B cell (primary cell): ENCODE data around the gene LEMD1. TPM values are rescaled to one million over a fixed set of nuclear protein-coding genes. Genes with fewer than 3 reads are reported as not detected.

ENCODE experiments used
- ATAC-seq: fragments of 200-7000 bp; cut with Tn5 transposase; one replicate; pipeline ENCODE4 v1.10.0; 2021; ENCODE audit warnings: low read depth, mild to moderate bottlenecking, moderate number of reproducible peaks, moderate library complexity
- CTCF ChIA-PET: fragments of 350-600 bp; sonication (Branson Sonifier 250); formaldehyde crosslinking; loops from one replicate; lab custom pipeline; 2021; ENCODE audit warnings: antibody characterized with exemption, inconsistent platforms; lab: Charles Lee
- POLR2A ChIA-PET: fragments of 350-600 bp; sonication (Branson Sonifier 250); formaldehyde crosslinking; loops from one replicate; lab custom pipeline; 2021; ENCODE audit warnings: antibody characterized with exemption; lab: Charles Lee
- DNase-seq: peaks from one replicate; pipeline ENCODE4 v3.0.0; 2013
- H2AFZ ChIP-seq: 2 replicates; pipeline ENCODE4 v1.6.1; 2012; ENCODE audit warnings: mild to moderate bottlenecking, low read depth, low read length; ENCODE audit not compliant: insufficient read depth, poor library complexity, severe bottlenecking
- H3K27ac ChIP-seq, 2 donors: 1 replicate in 1 of 2; 2 replicates in 1 of 2; pipeline ENCODE4 v1.5.1; 2012 to 2013; ENCODE audit warnings: low read length in 2 of 2, mild to moderate bottlenecking in 2 of 2, moderate library complexity in 1 of 2
- H3K27me3 ChIP-seq, 4 experiments: fragments of 200-600 bp in 1 of 4; sonication (generic) in 1 of 4; replicated peaks in 1 of 4; 1 replicate in 2 of 4; 2 replicates in 2 of 4; pipeline versions ENCODE4 v1.6.1 to v1.7.0; 2013 to 2016; ENCODE audit warnings: low read length in 3 of 4, mild to moderate bottlenecking in 2 of 4, mixed read lengths in 1 of 4, moderate library complexity in 1 of 4; ENCODE audit not compliant: insufficient read depth in 4 of 4, control insufficient read depth in 3 of 4; ENCODE audit errors: control extremely low read depth in 1 of 4
- H3K36me3 ChIP-seq, 2 experiments: replicated peaks in 1 of 2; 1 replicate in 1 of 2; 2 replicates in 1 of 2; pipeline versions ENCODE4 v1.6.1 to v1.7.1; 2013; ENCODE audit warnings: low read length in 1 of 2; ENCODE audit not compliant: insufficient read depth in 2 of 2, control insufficient read depth in 1 of 2; ENCODE audit errors: control extremely low read depth in 1 of 2, extremely low read depth in 1 of 2
- H3K4me1 ChIP-seq, 2 donors: fragments of 200-600 bp in 1 of 2; sonication (generic) in 1 of 2; 1 replicate in 1 of 2; 2 replicates in 1 of 2; pipeline versions ENCODE4 v1.5.1 to v1.6.1; 2013 to 2017; ENCODE audit warnings: low read length in 2 of 2; ENCODE audit not compliant: control insufficient read depth in 2 of 2, insufficient read depth in 2 of 2
- H3K4me2 ChIP-seq: replicated peaks from 2 replicates; pipeline ENCODE3; 2012; ENCODE audit warnings: mild to moderate bottlenecking, low read depth, low read length; ENCODE audit not compliant: poor library complexity, severe bottlenecking
- H3K4me3 ChIP-seq, 5 experiments: fragments of 200-600 bp in 1 of 5; sonication (generic) in 1 of 5; 1 replicate in 3 of 5; 2 replicates in 2 of 5; pipeline versions ENCODE4 v1.5.1 to v1.7.0; 2011 to 2016; ENCODE audit warnings: low read length in 4 of 5, mild to moderate bottlenecking in 4 of 5, low read depth in 2 of 5, control low read depth in 1 of 5, moderate library complexity in 1 of 5; ENCODE audit not compliant: insufficient read depth in 1 of 5; ENCODE audit errors: control extremely low read depth in 1 of 5, extremely low read depth in 1 of 5
- H3K79me2 ChIP-seq: fragments of 200-600 bp; sonication (generic); one replicate; pipeline ENCODE4 v1.6.0; 2016; ENCODE audit warnings: low read length; ENCODE audit not compliant: control insufficient read depth, insufficient read depth
- H3K9ac ChIP-seq: fragments of 200-600 bp; sonication (generic); 2 replicates; pipeline ENCODE4 v1.6.1; 2017; ENCODE audit warnings: mild to moderate bottlenecking, low read length, moderate library complexity
- H3K9me3 ChIP-seq, 3 donors: one replicate each; pipeline versions ENCODE4 v1.6.1 to v1.7.1; 2013; ENCODE audit warnings: low read length in 2 of 3; ENCODE audit not compliant: control insufficient read depth in 2 of 3, insufficient read depth in 1 of 3; ENCODE audit errors: control extremely low read depth in 1 of 3
- H4K20me1 ChIP-seq: 2 replicates; pipeline ENCODE4 v1.6.0; 2012; ENCODE audit warnings: mild to moderate bottlenecking, low read length; ENCODE audit not compliant: insufficient read depth, control insufficient read depth, poor library complexity, severe bottlenecking
- H3K27ac Mint-ChIP-seq: one replicate; pipeline ENCODE4 v1.8.0; 2021; ENCODE audit warnings: mixed read lengths
- H3K27me3 Mint-ChIP-seq: one replicate; pipeline ENCODE4 v1.8.0; 2021; ENCODE audit warnings: mixed read lengths
- H3K4me1 Mint-ChIP-seq: one replicate; pipeline ENCODE4 v1.8.0; 2021; ENCODE audit warnings: mixed read lengths
- H3K4me3 Mint-ChIP-seq: one replicate; pipeline ENCODE4 v1.8.0; 2021; ENCODE audit warnings: mixed read lengths
- H3K9me3 Mint-ChIP-seq: one replicate; pipeline ENCODE4 v1.8.0; 2022; ENCODE audit warnings: mixed read lengths; ENCODE audit not compliant: insufficient read depth
- CTCF ChIP-seq: fragments of 200-600 bp; IDR thresholded peaks from one replicate; pipeline ENCODE4 v1.8.0; 2022; ENCODE audit warnings: antibody characterized with exemption, mild to moderate bottlenecking
- EZH2 ChIP-seq: IDR thresholded peaks from 2 replicates; pipeline ENCODE4 v1.6.1; 2012; ENCODE audit warnings: borderline replicate concordance, low read depth, mild to moderate bottlenecking, moderate library complexity, low read length; ENCODE audit not compliant: insufficient read depth, poor library complexity, severe bottlenecking
- WGBS: methylation state at CpG from one replicate; pipeline ENCODE4 v1.1.5; 2013; ENCODE audit warnings: missing lambda C conversion rate; ENCODE audit not compliant: insufficient coverage; 5-methylcytosine and 5-hydroxymethylcytosine counted together
- intact Hi-C: fragments of 100-400 bp; cut with micrococcal nuclease; formaldehyde crosslinking; loops from one replicate; pipeline ENCODE4 v1.10.0; 2022
- polyA plus RNA-seq: library from polyadenylated mRNA; depleted of rRNA; stranded (reverse); fragments of >200 nt; gene quantifications from 2 replicates; pipeline ENCODE4 v1.2.3, GENCODE V29; 2012
- total RNA-seq, 2 donors: library from RNA; stranded (reverse); fragments of 120-200 nt in 1 of 2; gene quantifications; 1 replicate in 1 of 2; 2 replicates in 1 of 2; pipeline versions ENCODE4 v1.2.3 to v1.2.4, GENCODE V29; 2013 to 2022

Gene LEMD1
- total and polyA plus RNA-seq, 2 donors (not counting 1 experiment from before 2014, with no cell fraction given) = 0.57 TPM; not detected in 1

GRCh38 chr1:205449254-205449749 lies 27.4 kb upstream of the LEMD1 start:
- intact Hi-C loops = no loop called here
- Histone ChIP-seq H3K4me1 (peaks cover 10 to 14% of the 10 kb centered on the region in 2 donors), H3K4me2 (no peak overlapping the region), H3K9me3 (no peaks in the 10 kb centered on the region), H4K20me1 (no peaks in the 10 kb centered on the region), H3K79me2 (no peaks in the 10 kb centered on the region), H3K27ac (no peak overlapping the region), H3K27me3 (peaks cover 0 to 60% (median 26%) of the 10 kb centered on the region in 4 experiments), H3K9ac (no peak overlapping the region), H3K4me3 (no peak overlapping the region), H3K36me3 (no peaks in the 10 kb centered on the region), H2AFZ (no peak overlapping the region)
- Mint-ChIP-seq H3K9me3 (no peaks in the 10 kb centered on the region), H3K4me3 (no peak overlapping the region), H3K27me3 (peaks cover 36% of the 10 kb centered on the region), H3K4me1 (peaks cover 4% of the 10 kb centered on the region), H3K27ac (no peak overlapping the region)
- no peak for DNase-seq
- ATAC-seq = no peak
- 97% methylated on average over 3 of the region's 4 CpGs for WGBS
- ChIA-PET CTCF (interaction anchor here (1.7 kb wide), 1 partner anchor 36 kb away, joined by 5 read pairs; no protein-coding TSS in a partner anchor), POLR2A (interaction anchor here (1.1 kb wide), 1 partner anchor 8 kb away, joined by 3 read pairs; no protein-coding TSS in a partner anchor)
- TF ChIP-seq EZH2 (no peak), CTCF (no peak)

- H3K9ac ChIP-seq = no peak overlapping the region
- peaks cover 0 to 54% (median 22%) of the 10 kb centered on the region in 4 experiments for H3K27me3 ChIP-seq
- DNase-seq (no peak), ATAC-seq (no peak)
- POLR2A ChIA-PET = no interaction called here
- H3K27ac ChIP-seq = no peak overlapping the region
- H3K9me3 Mint-ChIP-seq = no peaks in the 10 kb centered on the region
- TF ChIP-seq CTCF (no peak), EZH2 (no peak)
- peaks cover 6% of the 10 kb centered on the region for H3K4me1 Mint-ChIP-seq
- peaks cover 31% of the 10 kb centered on the region for H3K27me3 Mint-ChIP-seq
- no peak overlapping the region for H3K4me2 ChIP-seq
- no peaks in the 10 kb centered on the region for H3K9me3 ChIP-seq
- intact Hi-C loops = no loop called here
- 100% methylated on average over 4 of the region's 6 CpGs for WGBS
- no peak overlapping the region for H3K4me3 ChIP-seq
- peaks cover 10 to 14% of the 10 kb centered on the region in 2 donors for H3K4me1 ChIP-seq
- H2AFZ ChIP-seq = no peak overlapping the region
- H3K79me2 ChIP-seq = no peaks in the 10 kb centered on the region
- H3K4me3 Mint-ChIP-seq = no peak overlapping the region
- no peaks in the 10 kb centered on the region for H4K20me1 ChIP-seq
- CTCF ChIA-PET = interaction anchor here (1.7 kb wide), 1 partner anchor 37 kb away, joined by 5 read pairs; no protein-coding TSS in a partner anchor
- H3K27ac Mint-ChIP-seq = no peak overlapping the region
- no peaks in the 10 kb centered on the region for H3K36me3 ChIP-seq
These were observed 26.8 kb upstream of the LEMD1 start for GRCh38 chr1:205448540-205449253.
